Measurements from ENCODE around the gene CCNJ. TPM values are rescaled to one million over a fixed set of nuclear protein-coding genes. Genes with fewer than 3 reads are reported as not detected.
"Not testable (repeated sequence)": the region's sequence is repeated elsewhere in the genome, so short reads cannot be mapped to it uniquely, and the experiment has no call there.

Gene CCNJ
- total RNA-seq, 2 donors from 2014 or later = 3.9 to 7.9 TPM

GRCh38 chr10:96043893-96044715, 721 bp downstream of the CCNJ start:
- Histone ChIP-seq H3K27ac (peak overlapping the region; percentile 25 to 91 (median 80)), H3K36me3 (replicated peaks in 1 of 2; ENCODE audit: insufficient read depth in 1 of 2, low read depth in 2 of 2) (no peaks in the 10 kb centered on the region), H3K27me3 (no peaks in the 10 kb centered on the region), H3K4me1 (peaks cover 16% of the 10 kb centered on the region), H3K4me3 (peak overlapping the region; percentile 48 to 69), H3K9me3 (no peaks in the 10 kb centered on the region)
- TF ChIP-seq POLR2A (IDR thresholded peaks at IDR 0.05) (no peak), CTCF (IDR thresholded peaks at IDR 0.05) (no peak)
- ATAC-seq = peak; percentile 55
- intact Hi-C loops (cut with DNase I) = no loop called here
- 1 to 5% methylated on average over 15 to 58 of the region's 58 CpGs for WGBS, 2 donors
- DNase-seq = peak; percentile 46 to 63 (median 49)

GRCh38 chr10:96044736-96045135, 1.4 kb downstream of the CCNJ start:
- DNase-seq (no peak), ATAC-seq (no peak)
- peaks cover 16% of the 10 kb centered on the region for H3K4me1 ChIP-seq

GRCh38 chr10:96046546-96046945, 3.2 kb downstream of the CCNJ start:
- TF ChIP-seq POLR2A (IDR thresholded peaks at IDR 0.05) (no peak), CTCF (IDR thresholded peaks at IDR 0.05) (no peak)
- Histone ChIP-seq H3K36me3 (replicated peaks in 1 of 2; ENCODE audit: insufficient read depth in 1 of 2, low read depth in 2 of 2) (no peaks in the 10 kb centered on the region), H3K27me3 (no peaks in the 10 kb centered on the region), H3K4me3 (no peak overlapping the region), H3K9me3 (no peaks in the 10 kb centered on the region), H3K4me1 (peaks cover 16% of the 10 kb centered on the region), H3K27ac (no peak overlapping the region)
- intact Hi-C loops (cut with DNase I) = no loop called here
- WGBS, 2 donors = 86 to 88% methylated on average over 1 of the region's 1 CpG
- no peak for ATAC-seq
- no peak for DNase-seq

More at GRCh38 chr10:96044736-96045135, 1.4 kb downstream of the CCNJ start:
- intact Hi-C loops (cut with DNase I) = no loop called here
- H3K27me3 ChIP-seq = no peaks in the 10 kb centered on the region
- peak overlapping the region in 3 of 4 donors; percentile 74 to 91 (median 87) for H3K27ac ChIP-seq
- WGBS, 2 donors = 35 to 61% methylated on average over 8 of the region's 8 CpGs
- no peak for TF ChIP-seq POLR2A (IDR thresholded peaks at IDR 0.05)
- no peak for TF ChIP-seq CTCF (IDR thresholded peaks at IDR 0.05)
- no peaks in the 10 kb centered on the region for H3K9me3 ChIP-seq
- H3K36me3 ChIP-seq (replicated peaks in 1 of 2; ENCODE audit: insufficient read depth in 1 of 2, low read depth in 2 of 2) = no peaks in the 10 kb centered on the region
- H3K4me3 ChIP-seq = peak overlapping the region; percentile 48 to 69

- intact Hi-C loops (cut with DNase I) = no loop called here
- ATAC-seq (no peak), DNase-seq (no peak)
- TF ChIP-seq POLR2A (IDR thresholded peaks at IDR 0.05) (no peak), CTCF (IDR thresholded peaks at IDR 0.05) (no peak)
- Histone ChIP-seq H3K9me3 (no peaks in the 10 kb centered on the region), H3K36me3 (replicated peaks in 1 of 2; ENCODE audit: insufficient read depth in 1 of 2, low read depth in 2 of 2) (no peaks in the 10 kb centered on the region), H3K27me3 (no peaks in the 10 kb centered on the region), H3K4me1 (peaks cover 16% of the 10 kb centered on the region), H3K4me3 (no peak overlapping the region), H3K27ac (no peak overlapping the region)
- 88 to 96% methylated on average over 4 of the region's 4 CpGs for WGBS, 2 donors
These were observed 3.7 kb downstream of the CCNJ start for GRCh38 chr10:96047004-96047649.

- DNase-seq; H3K4me3 ChIP-seq; H3K36me3 ChIP-seq (replicated peaks in 1 of 2; ENCODE audit: insufficient read depth in 1 of 2, low read depth in 2 of 2); H3K9me3 ChIP-seq; intact Hi-C loops (cut with DNase I); H3K27me3 ChIP-seq; H3K27ac ChIP-seq; ATAC-seq: not testable (repeated sequence)
- peaks cover 11% of the 10 kb centered on the region for H3K4me1 ChIP-seq
- WGBS, 2 donors = 95 to 96% methylated on average over 2 to 3 of the region's 3 CpGs
These were observed 4.5 kb downstream of the CCNJ start for GRCh38 chr10:96047925-96048324.

All from body of pancreas (tissue), 4 donors.